HG03342 (cell line): ENCODE data around the gene EFNA3.

Experiments used
- ATAC-seq: cut with Tn5 transposase; IDR thresholded peaks from one replicate; pipeline ENCODE4 v1.9.1; 2021; ENCODE audit warnings: mild to moderate bottlenecking, moderate library complexity; ENCODE audit not compliant: unreplicated experiment

EFNA3 gene

GRCh38 chr1:155128755-155129473, 50.3 kb downstream of the EFNA3 start:
- ATAC-seq = no peak

DNA sequence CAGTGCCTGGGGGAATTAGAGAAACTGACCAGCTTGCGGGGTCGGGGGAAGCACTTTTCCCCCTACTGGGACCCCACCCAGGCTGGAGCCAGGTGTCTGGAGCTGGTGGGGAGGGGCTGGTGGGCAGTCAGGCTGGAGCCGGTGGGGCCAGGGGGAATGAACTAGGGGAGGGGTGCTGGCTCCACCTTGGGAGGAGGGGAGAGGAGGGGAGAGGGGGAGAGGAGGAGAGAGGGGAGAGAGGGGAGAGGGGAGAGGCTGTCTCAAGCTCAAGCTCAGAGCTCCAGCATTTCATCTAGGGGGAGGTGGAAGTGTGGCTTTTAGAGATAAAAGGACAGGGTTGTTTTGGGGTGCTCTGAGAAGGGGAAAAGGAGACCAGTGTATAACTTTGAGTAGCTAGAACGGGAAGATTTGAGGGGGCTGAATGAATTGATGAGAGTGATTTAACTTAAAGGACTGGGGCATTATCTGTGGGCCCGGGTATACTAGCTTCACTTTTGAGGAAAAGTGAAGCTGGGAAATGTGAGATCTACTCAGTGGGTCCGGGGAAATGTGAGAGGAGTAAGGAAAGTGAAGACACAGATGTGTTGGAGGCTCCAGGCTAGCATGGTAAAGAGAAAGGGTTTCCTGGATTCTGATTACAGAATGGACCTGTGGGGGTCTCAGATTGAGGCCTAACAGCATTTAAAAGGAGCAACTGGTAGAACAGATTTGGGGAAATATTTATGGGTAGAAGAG, 51.8 kb downstream of the EFNA3 start:
- no peak for ATAC-seq

GRCh38 chr1:155131285-155131684, 52.6 kb downstream of the EFNA3 start:
- ATAC-seq = no peak

- no peak for ATAC-seq
Measured at GRCh38 chr1:155131856-155132255, 53.2 kb downstream of the EFNA3 start.

- no peak for ATAC-seq
Measured at GRCh38 chr1:155133799-155134281, 55.2 kb downstream of the EFNA3 start.

GRCh38 chr1:155134322-155134721, 55.7 kb downstream of the EFNA3 start:
- no peak for ATAC-seq

DNA sequence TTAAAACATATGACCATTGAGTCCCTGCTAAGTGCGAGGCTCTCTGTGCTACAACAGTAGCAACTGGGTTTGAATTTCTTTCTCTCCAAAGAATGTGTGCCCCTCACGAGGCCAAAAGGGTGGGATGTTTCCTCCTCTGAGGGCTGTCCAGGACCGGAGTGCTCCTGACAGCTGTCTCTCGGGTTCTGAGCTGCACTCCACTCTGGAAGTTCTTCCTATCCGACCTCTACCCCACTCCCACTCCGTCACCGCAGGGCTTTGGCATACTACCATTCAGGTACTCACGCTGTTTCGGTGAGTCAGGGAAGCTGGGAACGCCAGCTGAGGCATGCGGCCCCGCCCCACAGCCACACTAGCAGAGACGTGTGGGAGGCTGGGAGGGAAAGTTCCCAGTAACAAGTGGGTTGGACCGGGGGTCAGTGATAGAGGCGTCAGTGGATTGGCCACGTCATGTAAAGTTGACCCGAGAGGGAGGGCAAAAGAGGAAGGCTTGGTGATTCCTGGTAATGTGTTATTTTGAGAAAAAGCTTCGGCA, 56.3 kb downstream of the EFNA3 start:
- no peak for ATAC-seq

- peak; percentile 69 for ATAC-seq
Measured at GRCh38 chr1:155135415-155136028, 56.9 kb downstream of the EFNA3 start, which contains the start of gene SLC50A1. Gene SLC50A1 (plus strand): TSS chr1:155135852. CDS start chr1:155135912, 60 bp downstream.

DNA sequence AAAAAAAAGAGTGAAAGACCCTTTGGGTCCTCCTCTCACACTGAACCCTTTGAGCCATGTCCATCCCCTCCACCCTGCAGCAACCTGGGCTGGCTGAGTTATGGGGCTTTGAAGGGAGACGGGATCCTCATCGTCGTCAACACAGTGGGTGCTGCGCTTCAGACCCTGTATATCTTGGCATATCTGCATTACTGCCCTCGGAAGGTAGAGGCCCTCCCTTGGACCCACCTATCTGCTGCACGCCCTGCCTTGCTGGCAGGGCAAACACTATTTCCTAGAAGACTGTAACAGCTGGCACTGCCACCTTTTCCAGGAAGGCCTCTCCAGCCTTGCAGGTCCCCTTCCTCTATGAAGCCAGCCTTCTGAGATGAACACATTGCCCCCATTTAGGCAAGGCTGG, 58.1 kb downstream of the EFNA3 start:
- ATAC-seq = no peak
